Smooth muscle cell (in vitro differentiated cells): ENCODE measurements around the gene KDM5B. TPM values are rescaled to one million over a fixed set of nuclear protein-coding genes. Genes with fewer than 3 reads are reported as not detected.
"Not testable (repeated sequence)": the region's sequence is repeated elsewhere in the genome, so short reads cannot be mapped to it uniquely, and the experiment has no call there.

Experiments
- DNase-seq: peaks from one replicate; lab custom pipeline; 2025; ENCODE audit not compliant: unreplicated experiment; lab: John Stamatoyannopoulos, UW
- H2AFZ ChIP-seq: fragments of 200-600 bp; sonication (generic); 2 replicates; pipeline ENCODE4 v1.6.0; 2016; ENCODE audit warnings: antibody characterized with exemption, low read depth, mild to moderate bottlenecking
- H3F3A ChIP-seq: fragments of 200-600 bp; sonication (generic); 2 replicates; pipeline ENCODE4 v1.6.0; 2017; ENCODE audit warnings: antibody characterized with exemption, low read depth
- H3K27ac ChIP-seq: fragments of 200-600 bp; sonication (generic); 2 replicates; pipeline ENCODE4 v1.5.1; 2016; ENCODE audit warnings: low read depth, mild to moderate bottlenecking
- H3K27me3 ChIP-seq: fragments of 200-600 bp; sonication (generic); 2 replicates; pipeline ENCODE4 v1.6.1; 2016; ENCODE audit warnings: low read depth, mild to moderate bottlenecking
- H3K36me3 ChIP-seq: fragments of 200-600 bp; sonication (generic); 2 replicates; pipeline ENCODE4 v1.5.1; 2016; ENCODE audit warnings: low read depth
- H3K4me1 ChIP-seq: fragments of 200-600 bp; sonication (generic); 2 replicates; pipeline ENCODE4 v1.5.1; 2016; ENCODE audit warnings: low read depth
- H3K4me2 ChIP-seq: fragments of 200-600 bp; sonication (generic); 2 replicates; pipeline ENCODE4 v1.6.0; 2016; ENCODE audit warnings: mild to moderate bottlenecking
- H3K4me3 ChIP-seq: fragments of 200-600 bp; sonication (generic); 2 replicates; pipeline ENCODE4 v1.5.1; 2016; ENCODE audit warnings: mild to moderate bottlenecking
- H3K79me2 ChIP-seq: fragments of 200-600 bp; sonication (generic); 2 replicates; pipeline ENCODE4 v1.6.0; 2016; ENCODE audit warnings: low read depth, mild to moderate bottlenecking
- H3K9ac ChIP-seq: fragments of 200-600 bp; sonication (generic); 2 replicates; pipeline ENCODE4 v1.6.0; 2016; ENCODE audit warnings: low read depth
- H3K9me3 ChIP-seq: fragments of 200-600 bp; sonication (generic); replicated peaks from 2 replicates; pipeline ENCODE4 v1.5.1; 2016; ENCODE audit warnings: low read depth
- H4K20me1 ChIP-seq: fragments of 200-600 bp; sonication (generic); 2 replicates; pipeline ENCODE4 v1.6.0; 2016; ENCODE audit warnings: low read depth
- CTCF ChIP-seq: fragments of 200-600 bp; sonication (generic); IDR thresholded peaks from 2 replicates; pipeline ENCODE4 v1.5.1; 2017; ENCODE audit warnings: borderline replicate concordance, mild to moderate bottlenecking, antibody characterized with exemption; ENCODE audit not compliant: insufficient read depth, poor library complexity, severe bottlenecking
- WGBS: methylation state at CpG from one replicate; pipeline ENCODE4 v1.1.7; 2016; ENCODE audit warnings: low lambda C conversion rate; 5-methylcytosine and 5-hydroxymethylcytosine counted together
- polyA plus RNA-seq: library from polyadenylated mRNA; unstranded; fragments of >200 nt; fragmentation: Nextera tagmentation; extraction: Ambion mirVana; gene quantifications from 2 replicates; pipeline ENCODE4 v1.2.1, GENCODE V29; 2016
- total RNA-seq: library from RNA; depleted of rRNA; stranded (reverse); fragments of >200 nt; gene quantifications from 2 replicates; pipeline ENCODE4 v1.2.3, GENCODE V29; 2014

KDM5B gene
- total and polyA plus RNA-seq, 2 experiments from 2014 or later = 94.1 to 178 TPM

- no peak overlapping the region for H3K9ac ChIP-seq
- no peak for DNase-seq
- no peak overlapping the region for H3K4me2 ChIP-seq
- no peaks in the 10 kb centered on the region for H3K27me3 ChIP-seq
- WGBS = 95% methylated on average over 1 of the region's 1 CpG
- H3F3A ChIP-seq = no peaks in the 10 kb centered on the region
- TF ChIP-seq CTCF = no peak
- no peak overlapping the region for H3K27ac ChIP-seq
- H3K4me3 ChIP-seq = no peak overlapping the region
- peaks cover 91% of the 10 kb centered on the region for H4K20me1 ChIP-seq
- H3K4me1 ChIP-seq = no peaks in the 10 kb centered on the region
- H2AFZ ChIP-seq = no peak overlapping the region
- peaks cover 59% of the 10 kb centered on the region for H3K36me3 ChIP-seq
- H3K9me3 ChIP-seq = no peaks in the 10 kb centered on the region
- peaks cover 13% of the 10 kb centered on the region for H3K79me2 ChIP-seq
Measured at GRCh38 chr1:202750761-202751160, 57.5 kb downstream of the KDM5B start.

- 100% methylated on average over 2 of the region's 2 CpGs for WGBS
- Histone ChIP-seq H3K9me3 (no peaks in the 10 kb centered on the region), H3K27ac (no peak overlapping the region), H3K36me3 (peaks cover 58% of the 10 kb centered on the region), H3K4me1 (no peaks in the 10 kb centered on the region), H3K79me2 (peaks cover 13% of the 10 kb centered on the region), H2AFZ (no peak overlapping the region), H3K9ac (no peak overlapping the region), H3F3A (no peaks in the 10 kb centered on the region), H3K4me2 (no peak overlapping the region), H3K4me3 (no peak overlapping the region), H4K20me1 (peaks cover 91% of the 10 kb centered on the region), H3K27me3 (no peaks in the 10 kb centered on the region)
- no peak for DNase-seq
- no peak for TF ChIP-seq CTCF
Measured at GRCh38 chr1:202750024-202750423, 58.2 kb downstream of the KDM5B start.

GRCh38 chr1:202745323-202745888 is 62.8 kb downstream of the KDM5B start:
- TF ChIP-seq CTCF = no peak

GRCh38 chr1:202744770-202745169 is 63.5 kb downstream of the KDM5B start:
- not testable (repeated sequence) for H3K4me1 ChIP-seq, H3K4me3 ChIP-seq, H2AFZ ChIP-seq, H3K9me3 ChIP-seq, H3F3A ChIP-seq, H3K27ac ChIP-seq, DNase-seq, H3K27me3 ChIP-seq, H3K4me2 ChIP-seq, H3K9ac ChIP-seq
- 100% methylated on average over 3 of the region's 3 CpGs for WGBS
- H4K20me1 ChIP-seq = peaks cover 84% of the 10 kb centered on the region
- peaks cover 71% of the 10 kb centered on the region for H3K36me3 ChIP-seq
- H3K79me2 ChIP-seq = peaks cover 16% of the 10 kb centered on the region

More at GRCh38 chr1:202745323-202745888, 62.8 kb downstream of the KDM5B start:
- H3K27me3 ChIP-seq = no peaks in the 10 kb centered on the region
- H3K4me3 ChIP-seq = no peak overlapping the region
- peaks cover 90% of the 10 kb centered on the region for H4K20me1 ChIP-seq
- WGBS = 97% methylated on average over 3 of the region's 3 CpGs
- H3F3A ChIP-seq = no peaks in the 10 kb centered on the region
- peaks cover 16% of the 10 kb centered on the region for H3K79me2 ChIP-seq
- no peaks in the 10 kb centered on the region for H3K4me1 ChIP-seq
- H3K36me3 ChIP-seq = peaks cover 74% of the 10 kb centered on the region
- H3K9me3 ChIP-seq = no peaks in the 10 kb centered on the region
- DNase-seq = no peak
- no peak overlapping the region for H2AFZ ChIP-seq
- no peak overlapping the region for H3K27ac ChIP-seq
- H3K9ac ChIP-seq = no peak overlapping the region
- no peak overlapping the region for H3K4me2 ChIP-seq
